Fibroblast of lung (primary cell): Measurements from ENCODE around the gene PRICKLE1. TPM values are rescaled to one million over a fixed set of nuclear protein-coding genes. Genes with fewer than 3 reads are reported as not detected.

Experiments used
- DNase-seq, 2 donors: peaks; one replicate each; pipeline versions ENCODE4 v3.0.0 to v3.0.0-alpha.2; 2010; ENCODE audit warnings: low read depth in 2 of 2
- H2AFZ ChIP-seq: 2 replicates; pipeline ENCODE4 v1.5.1; 2012; ENCODE audit warnings: low read length, control low read depth, inconsistent platforms
- H3K27ac ChIP-seq: 2 replicates; pipeline ENCODE4 v1.5.1; 2011; ENCODE audit warnings: low read length, control low read depth; ENCODE audit not compliant: insufficient read depth
- H3K27me3 ChIP-seq: 2 replicates; pipeline ENCODE4 v1.5.1; 2011; ENCODE audit warnings: mild to moderate bottlenecking, low read length; ENCODE audit not compliant: control insufficient read depth, insufficient read depth
- H3K36me3 ChIP-seq: 2 replicates; pipeline ENCODE4 v1.5.1; 2011; ENCODE audit warnings: low read length; ENCODE audit not compliant: control insufficient read depth, insufficient read depth
- H3K4me1 ChIP-seq: 2 replicates; pipeline ENCODE4 v1.5.1; 2011; ENCODE audit warnings: low read length; ENCODE audit not compliant: control insufficient read depth, insufficient read depth; ENCODE audit errors: extremely low read depth
- H3K4me2 ChIP-seq: 2 replicates; pipeline ENCODE4 v1.5.1; 2011; ENCODE audit warnings: low read length, control low read depth; ENCODE audit not compliant: insufficient read depth; ENCODE audit errors: extremely low read depth
- H3K4me3 ChIP-seq, 4 experiments: fragments of 200-600 bp in 1 of 4; sonication (generic) in 1 of 4; replicated peaks in 1 of 4; 2 replicates each; pipeline ENCODE4 v1.5.1; 2011 to 2016; ENCODE audit warnings: low read length in 4 of 4, low read depth in 3 of 4, mild to moderate bottlenecking in 3 of 4, control low read depth in 2 of 4, inconsistent platforms in 1 of 4, mixed read lengths in 1 of 4; ENCODE audit not compliant: insufficient read depth in 1 of 4; ENCODE audit errors: control extremely low read depth in 1 of 4
- H3K79me2 ChIP-seq: 2 replicates; pipeline ENCODE4 v1.5.1; 2012; ENCODE audit warnings: mild to moderate bottlenecking, low read length, inconsistent platforms; ENCODE audit not compliant: control insufficient read depth, insufficient read depth
- H3K9ac ChIP-seq: 2 replicates; pipeline ENCODE4 v1.5.1; 2011; ENCODE audit warnings: mild to moderate bottlenecking, low read length, control low read depth; ENCODE audit not compliant: insufficient read depth
- H3K9me3 ChIP-seq: 2 replicates; pipeline ENCODE4 v1.5.1; 2012; ENCODE audit warnings: low read depth, low read length; ENCODE audit not compliant: control insufficient read depth, insufficient read depth
- H4K20me1 ChIP-seq: 2 replicates; pipeline ENCODE4 v1.5.1; 2011; ENCODE audit warnings: low read length; ENCODE audit not compliant: control insufficient read depth, insufficient read depth; ENCODE audit errors: extremely low read depth
- CTCF ChIP-seq, 2 donors: IDR thresholded peaks in 1 of 2; conservative IDR thresholded peaks in 1 of 2; 1 replicate in 1 of 2; 2 replicates in 1 of 2; pipeline ENCODE4 v1.5.1; 2011 to 2012; ENCODE audit warnings: low read length in 2 of 2, control low read depth in 1 of 2, inconsistent platforms in 1 of 2, low read depth in 1 of 2, mild to moderate bottlenecking in 1 of 2
- EZH2 ChIP-seq: IDR thresholded peaks from 2 replicates; pipeline ENCODE4 v1.5.1; 2012; ENCODE audit warnings: low read length, control low read depth, mild to moderate bottlenecking; ENCODE audit errors: missing control alignments
- polyA plus RNA-seq, 2 donors: library from polyadenylated mRNA; depleted of rRNA in 1 of 2; stranded (reverse) in 1 of 2; unstranded in 1 of 2; fragments of >200 nt; gene quantifications; 2 replicates each; pipeline ENCODE4 v1.2.1, GENCODE V29; 2011 to 2012; ENCODE audit warnings: missing spikeins in 1 of 2
- total RNA-seq: library from RNA; depleted of rRNA; stranded (reverse); fragments of >200 nt; gene quantifications from 2 replicates; pipeline ENCODE4 v1.2.1, GENCODE V29; 2014

PRICKLE1 gene
- total and polyA plus RNA-seq, 2 donors (not counting 1 experiment from before 2014, with no cell fraction given), result 3.4 to 9.6 TPM

DNA sequence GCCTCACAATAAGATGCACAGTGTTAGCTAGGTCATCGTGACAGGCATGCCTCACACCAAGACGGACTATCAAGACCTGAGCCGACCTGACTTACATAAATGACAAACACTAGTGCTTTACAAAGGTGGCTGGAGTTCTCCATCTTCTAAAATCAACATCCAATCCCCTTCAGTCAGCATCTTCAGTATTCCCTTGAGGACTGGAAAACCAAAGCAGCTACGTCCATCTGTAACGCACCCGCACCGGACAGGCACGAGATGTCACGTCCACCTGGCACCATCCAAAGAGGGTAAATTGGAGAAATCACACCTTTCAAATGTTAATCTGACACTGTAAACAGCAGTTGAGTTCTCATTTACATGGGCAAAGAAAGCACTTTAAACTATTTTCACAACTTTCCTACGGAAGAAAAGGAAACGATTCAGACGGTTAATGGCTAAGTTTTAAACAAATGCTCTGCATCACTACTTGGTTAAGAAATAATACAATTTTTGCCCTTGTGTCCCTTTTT is 130.2 kb downstream of the PRICKLE1 start:
- Histone ChIP-seq H3K4me3 (no peak overlapping the region), H4K20me1 (no peaks in the 10 kb centered on the region), H2AFZ (no peak overlapping the region), H3K4me2 (no peak overlapping the region), H3K79me2 (no peaks in the 10 kb centered on the region), H3K9ac (no peak overlapping the region), H3K27ac (no peak overlapping the region), H3K4me1 (no peaks in the 10 kb centered on the region), H3K9me3 (no peaks in the 10 kb centered on the region), H3K27me3 (no peaks in the 10 kb centered on the region), H3K36me3 (no peaks in the 10 kb centered on the region)
- no peak for DNase-seq
- TF ChIP-seq EZH2 (no peak), CTCF (conservative IDR thresholded peaks at IDR 0.05 in 1 of 2, IDR thresholded peaks at IDR 0.05 in 1 of 2; ENCODE audit: low read depth in 1 of 2, low read length in 2 of 2) (no peak)

DNA sequence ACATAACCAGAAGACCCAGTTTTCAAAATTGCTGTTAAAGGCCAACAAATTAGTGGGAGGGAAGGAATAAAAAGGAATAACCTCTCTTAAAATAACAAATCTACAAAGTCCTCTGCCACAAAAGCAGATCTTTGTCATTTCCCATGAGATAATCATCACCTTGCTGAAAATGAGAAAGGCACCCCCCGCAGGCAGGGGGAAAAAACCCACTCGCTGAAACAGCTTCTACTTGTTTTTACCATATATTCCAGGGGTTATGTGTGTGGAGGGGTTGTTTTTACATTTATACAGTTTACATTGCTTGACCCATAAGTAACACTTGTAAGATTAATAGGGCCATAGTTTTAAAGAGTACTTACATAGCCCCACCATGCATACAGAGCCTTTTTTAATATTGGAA is 131.0 kb downstream of the PRICKLE1 start:
- H3K79me2 ChIP-seq, result no peaks in the 10 kb centered on the region
- DNase-seq, result no peak
- no peaks in the 10 kb centered on the region for H3K9me3 ChIP-seq
- no peaks in the 10 kb centered on the region for H4K20me1 ChIP-seq
- no peaks in the 10 kb centered on the region for H3K36me3 ChIP-seq
- no peak overlapping the region for H3K4me3 ChIP-seq
- no peak for TF ChIP-seq CTCF (conservative IDR thresholded peaks at IDR 0.05 in 1 of 2, IDR thresholded peaks at IDR 0.05 in 1 of 2; ENCODE audit: low read depth in 1 of 2, low read length in 2 of 2)
- no peaks in the 10 kb centered on the region for H3K4me1 ChIP-seq
- no peak overlapping the region for H2AFZ ChIP-seq
- no peak overlapping the region for H3K4me2 ChIP-seq
- no peak overlapping the region for H3K9ac ChIP-seq
- H3K27me3 ChIP-seq, result no peaks in the 10 kb centered on the region
- no peak overlapping the region for H3K27ac ChIP-seq

GRCh38 chr12:42450248-42450647 is 139.3 kb downstream of the PRICKLE1 start:
- H3K36me3 ChIP-seq, result no peaks in the 10 kb centered on the region
- H2AFZ ChIP-seq, result no peak overlapping the region
- H3K4me2 ChIP-seq, result no peak overlapping the region
- H4K20me1 ChIP-seq, result no peaks in the 10 kb centered on the region
- H3K27me3 ChIP-seq, result no peaks in the 10 kb centered on the region
- H3K4me1 ChIP-seq, result peaks cover 4% of the 10 kb centered on the region
- peak in 1 of 2 donors; percentile 75 for DNase-seq
- no peak for TF ChIP-seq EZH2
- no peak for TF ChIP-seq CTCF (conservative IDR thresholded peaks at IDR 0.05 in 1 of 2, IDR thresholded peaks at IDR 0.05 in 1 of 2; ENCODE audit: low read depth in 1 of 2, low read length in 2 of 2)
- no peak overlapping the region for H3K4me3 ChIP-seq
- H3K9me3 ChIP-seq, result no peaks in the 10 kb centered on the region
- H3K9ac ChIP-seq, result no peak overlapping the region
- no peaks in the 10 kb centered on the region for H3K79me2 ChIP-seq
- H3K27ac ChIP-seq, result no peak overlapping the region
